Transverse colon (tissue), 4 donors: ENCODE results near the gene PHPT1. TPM values are rescaled to one million over a fixed set of nuclear protein-coding genes. Genes with fewer than 3 reads are reported as not detected.

Experiments
- DNase-seq: peaks from one replicate; pipeline ENCODE4 v3.0.0-alpha.2; 2019
- H3K27ac ChIP-seq, 4 donors: fragments of 200-600 bp; sonication (generic); 2 replicates each; pipeline ENCODE4 v1.5.1; 2016 to 2018; ENCODE audit warnings: inconsistent platforms in 4 of 4
- H3K27me3 ChIP-seq: fragments of 200-600 bp; sonication (generic); 2 replicates; pipeline ENCODE4 v1.5.1; 2017; ENCODE audit warnings: inconsistent platforms
- H3K36me3 ChIP-seq, 4 donors: fragments of 200-600 bp; sonication (generic); 2 replicates each; pipeline ENCODE4 v1.5.1; 2017 to 2019; ENCODE audit warnings: inconsistent platforms in 4 of 4
- H3K4me1 ChIP-seq, 4 donors: fragments of 200-600 bp; sonication (generic); 2 replicates each; pipeline ENCODE4 v1.5.1; 2017 to 2020; ENCODE audit warnings: inconsistent platforms in 4 of 4
- H3K4me3 ChIP-seq, 4 donors: fragments of 200-600 bp; sonication (generic); 1 replicate in 1 of 4; 2 replicates in 3 of 4; pipeline versions ENCODE4 v1.5.1 to v1.6.1; 2017 to 2019; ENCODE audit warnings: inconsistent platforms in 4 of 4
- H3K9me3 ChIP-seq, 2 donors: fragments of 200-600 bp; sonication (generic); 2 replicates each; pipeline ENCODE4 v1.5.1; 2017 to 2019; ENCODE audit warnings: inconsistent platforms in 2 of 2
- EP300 ChIP-seq: sonication (generic); formaldehyde crosslinking; IDR thresholded peaks from one replicate; pipeline ENCODE4 v1.6.1; 2017; ENCODE audit warnings: antibody characterized with exemption, low read depth
- POLR2A ChIP-seq: fragments of 450-650 bp; IDR thresholded peaks from one replicate; pipeline ENCODE4 v1.6.1; 2016; ENCODE audit warnings: antibody characterized with exemption, mild to moderate bottlenecking, moderate library complexity
- POLR2AphosphoS5 ChIP-seq, 3 donors: sonication (generic); formaldehyde crosslinking; IDR thresholded peaks; one replicate each; pipeline ENCODE4 v1.6.1; 2016; ENCODE audit warnings: antibody characterized with exemption in 3 of 3
- WGBS, 2 donors: methylation state at CpG; one replicate each; pipeline ENCODE4 v1.1.5; 2018; ENCODE audit warnings: low coverage in 1 of 2; 5-methylcytosine and 5-hydroxymethylcytosine counted together
- in situ Hi-C, 4 donors: fragments of 200-750 bp; cut with MboI; loops; one replicate each; pipeline versions ENCODE4 v1.15.0 to v1.15.1; 2017; ENCODE audit warnings: low sequenced_read_pairs in 3 of 4, low pct_ligation_motif_present in 1 of 4, low pct_unique_long_range_greater_than_20kb in 1 of 4
- intact Hi-C: fragments of 100-400 bp; cut with DNase I; formaldehyde crosslinking; loops from one replicate; pipeline ENCODE4 v1.15.1; 2023; ENCODE audit warnings: low total_unique reads
- total RNA-seq, 4 donors: library from RNA; depleted of rRNA; stranded (reverse); fragments of >200 nt; gene quantifications; one replicate each; pipeline ENCODE4 v1.1.0, GENCODE V29; 2016
- TF ChIP-seq, protein P1 (sequence below), 5 experiments: fragments of 200-600 bp in 3 of 5; fragments of 450-650 bp in 2 of 5; sonication (generic) in 3 of 5; IDR thresholded peaks; 1 replicate in 2 of 5; 2 replicates in 3 of 5; pipeline ENCODE4 v1.5.1; 2016 to 2017; ENCODE audit warnings: antibody characterized with exemption in 5 of 5, inconsistent platforms in 3 of 5, mild to moderate bottlenecking in 2 of 5, moderate library complexity in 1 of 5

Gene PHPT1
- total RNA-seq, 4 donors from 2014 or later: 69.7 to 134 (median 107) TPM

DNA sequence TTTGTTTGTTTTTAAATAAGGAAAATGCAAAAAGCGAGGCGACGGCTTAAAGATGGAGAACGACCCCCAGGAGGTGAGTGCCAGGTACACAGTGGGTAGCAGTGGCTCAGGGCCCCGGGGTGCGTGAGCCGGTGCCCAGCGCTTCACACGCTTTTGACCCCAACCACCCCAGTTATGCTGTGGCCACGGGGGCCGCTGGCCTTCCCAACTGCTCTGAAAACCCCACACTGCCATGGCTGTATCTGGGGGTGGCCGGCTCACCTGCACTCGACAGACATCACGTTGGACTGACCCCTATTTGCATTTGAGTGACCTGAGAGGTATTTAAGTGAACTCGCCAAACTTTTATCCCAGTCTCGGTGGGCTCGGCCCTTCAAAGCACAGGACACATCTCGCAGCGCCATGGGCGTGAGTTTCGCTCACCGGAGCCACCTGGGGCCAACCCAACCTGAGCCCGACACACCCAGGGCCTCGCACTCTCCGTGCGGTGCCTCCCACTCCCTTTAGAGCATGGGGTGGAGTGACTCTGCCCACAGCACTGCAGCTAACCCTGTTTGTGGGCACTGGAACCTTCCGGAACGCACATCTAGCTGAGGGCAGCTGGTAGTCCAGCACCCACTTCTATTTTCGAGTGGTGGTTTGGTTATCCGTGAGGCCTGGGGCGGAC is 20.6 kb upstream of the PHPT1 start:
- DNase-seq: no peak
- Histone ChIP-seq H3K4me1 (no peaks in the 10 kb centered on the region), H3K36me3 (peaks cover 0 to 30% (median 15%) of the 10 kb centered on the region in 4 donors), H3K27me3 (no peaks in the 10 kb centered on the region), H3K4me3 (no peak overlapping the region), H3K9me3 (no peaks in the 10 kb centered on the region), H3K27ac (no peak overlapping the region)
- WGBS, 2 donors: 96% methylated on average over 10 to 31 of the region's 31 CpGs
- TF ChIP-seq EP300 (no peak), POLR2A (no peak), POLR2AphosphoS5 (IDR thresholded peaks at IDR 0.05) (no peak)
- TF ChIP-seq, protein P1, sequence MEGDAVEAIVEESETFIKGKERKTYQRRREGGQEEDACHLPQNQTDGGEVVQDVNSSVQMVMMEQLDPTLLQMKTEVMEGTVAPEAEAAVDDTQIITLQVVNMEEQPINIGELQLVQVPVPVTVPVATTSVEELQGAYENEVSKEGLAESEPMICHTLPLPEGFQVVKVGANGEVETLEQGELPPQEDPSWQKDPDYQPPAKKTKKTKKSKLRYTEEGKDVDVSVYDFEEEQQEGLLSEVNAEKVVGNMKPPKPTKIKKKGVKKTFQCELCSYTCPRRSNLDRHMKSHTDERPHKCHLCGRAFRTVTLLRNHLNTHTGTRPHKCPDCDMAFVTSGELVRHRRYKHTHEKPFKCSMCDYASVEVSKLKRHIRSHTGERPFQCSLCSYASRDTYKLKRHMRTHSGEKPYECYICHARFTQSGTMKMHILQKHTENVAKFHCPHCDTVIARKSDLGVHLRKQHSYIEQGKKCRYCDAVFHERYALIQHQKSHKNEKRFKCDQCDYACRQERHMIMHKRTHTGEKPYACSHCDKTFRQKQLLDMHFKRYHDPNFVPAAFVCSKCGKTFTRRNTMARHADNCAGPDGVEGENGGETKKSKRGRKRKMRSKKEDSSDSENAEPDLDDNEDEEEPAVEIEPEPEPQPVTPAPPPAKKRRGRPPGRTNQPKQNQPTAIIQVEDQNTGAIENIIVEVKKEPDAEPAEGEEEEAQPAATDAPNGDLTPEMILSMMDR (IDR thresholded peaks at IDR 0.05): no peak
- in situ Hi-C loops: no loop called here
- intact Hi-C loops: no loop called here

DNA sequence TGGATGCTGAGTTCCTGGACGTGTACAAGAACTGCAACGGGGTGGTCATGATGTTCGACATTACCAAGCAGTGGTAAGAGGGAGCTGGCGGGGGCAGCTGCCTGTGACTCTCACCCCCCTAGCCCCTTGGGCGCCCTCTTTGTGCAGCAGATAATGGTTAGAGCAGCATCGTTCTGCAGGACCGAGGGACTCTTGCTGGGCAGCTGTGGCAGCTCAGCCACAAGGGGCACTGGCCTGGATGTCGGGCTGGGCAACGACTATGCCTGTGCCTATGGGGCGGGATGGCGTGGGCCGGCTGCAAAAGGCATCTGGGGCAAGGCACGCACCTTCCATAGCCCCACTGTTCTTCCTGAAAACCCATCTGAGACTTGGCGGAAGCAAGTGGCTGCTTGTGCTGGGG is 19.8 kb upstream of the PHPT1 start:
- H3K4me1 ChIP-seq: no peaks in the 10 kb centered on the region
- intact Hi-C loops (no loop called here), in situ Hi-C loops (no loop called here)
- no peaks in the 10 kb centered on the region for H3K27me3 ChIP-seq
- H3K9me3 ChIP-seq: no peaks in the 10 kb centered on the region
- no peak overlapping the region for H3K4me3 ChIP-seq
- no peak for DNase-seq
- WGBS, 2 donors: 92% methylated on average over 12 of the region's 14 CpGs; no CpG with 5 or more reads in 1 of the 2 donors
- peaks cover 0 to 27% (median 13%) of the 10 kb centered on the region in 4 donors for H3K36me3 ChIP-seq
- TF ChIP-seq POLR2AphosphoS5 (IDR thresholded peaks at IDR 0.05) (no peak), POLR2A (no peak), EP300 (no peak)
- TF ChIP-seq, protein P1 (IDR thresholded peaks at IDR 0.05): no peak
- H3K27ac ChIP-seq: no peak overlapping the region

DNA sequence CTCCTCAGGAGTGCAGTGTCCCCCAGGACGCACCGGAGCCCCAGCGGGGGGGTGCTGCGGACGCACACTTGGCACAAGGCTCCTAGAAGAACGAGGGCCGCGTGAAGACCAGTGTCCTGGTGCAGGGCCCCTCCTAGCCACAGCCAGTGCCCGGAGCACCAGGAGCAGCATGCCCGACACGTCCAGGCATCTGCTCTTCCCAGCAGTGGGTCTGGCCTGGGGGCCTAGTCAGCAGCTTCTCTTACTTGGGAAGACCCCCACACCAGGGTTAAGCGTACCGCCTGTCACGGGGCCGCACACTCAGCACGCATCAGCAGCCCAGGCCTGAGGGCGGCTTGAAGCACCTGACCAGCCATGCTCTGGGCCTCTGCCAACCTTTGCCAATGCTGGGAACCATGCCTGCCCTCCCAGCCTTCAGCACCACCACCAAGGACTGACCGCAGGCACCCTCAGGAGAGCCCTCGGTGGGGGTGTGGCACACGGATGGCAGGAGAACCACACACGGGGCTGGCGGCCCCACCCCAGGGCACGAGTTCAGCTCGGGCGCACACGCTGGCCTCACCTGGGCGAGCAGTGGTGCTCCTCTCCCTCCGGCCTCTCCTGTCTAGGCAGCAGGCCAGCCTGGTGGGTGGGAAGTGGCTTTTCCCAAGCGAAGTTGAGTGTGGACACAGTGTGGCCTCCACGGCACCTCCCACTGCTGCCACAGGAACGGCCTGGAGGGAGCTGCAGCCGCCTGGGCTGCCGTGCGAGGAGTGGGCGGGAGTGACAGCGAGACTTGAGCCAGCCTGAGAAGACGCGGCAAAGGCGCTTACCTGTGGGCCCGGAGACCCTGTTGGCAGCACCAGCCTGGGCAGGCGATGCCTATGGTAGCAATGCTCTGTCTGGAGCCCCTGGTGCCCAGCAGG is 19.0 kb upstream of the PHPT1 start:
- Histone ChIP-seq H3K27me3 (no peaks in the 10 kb centered on the region), H3K36me3 (peaks cover 0 to 27% (median 13%) of the 10 kb centered on the region in 4 donors), H3K27ac (no peak overlapping the region), H3K4me3 (no peak overlapping the region), H3K4me1 (no peaks in the 10 kb centered on the region), H3K9me3 (no peaks in the 10 kb centered on the region)
- intact Hi-C loops (no loop called here), in situ Hi-C loops (no loop called here)
- no peak for DNase-seq
- 90% methylated on average over 37 of the region's 41 CpGs; no CpG with 5 or more reads in 1 of the 2 donors for WGBS, 2 donors
- TF ChIP-seq, protein P1 (IDR thresholded peaks at IDR 0.05): no peak
- TF ChIP-seq EP300: no peak
- no peak for TF ChIP-seq POLR2A
- TF ChIP-seq POLR2AphosphoS5 (IDR thresholded peaks at IDR 0.05): no peak

DNA sequence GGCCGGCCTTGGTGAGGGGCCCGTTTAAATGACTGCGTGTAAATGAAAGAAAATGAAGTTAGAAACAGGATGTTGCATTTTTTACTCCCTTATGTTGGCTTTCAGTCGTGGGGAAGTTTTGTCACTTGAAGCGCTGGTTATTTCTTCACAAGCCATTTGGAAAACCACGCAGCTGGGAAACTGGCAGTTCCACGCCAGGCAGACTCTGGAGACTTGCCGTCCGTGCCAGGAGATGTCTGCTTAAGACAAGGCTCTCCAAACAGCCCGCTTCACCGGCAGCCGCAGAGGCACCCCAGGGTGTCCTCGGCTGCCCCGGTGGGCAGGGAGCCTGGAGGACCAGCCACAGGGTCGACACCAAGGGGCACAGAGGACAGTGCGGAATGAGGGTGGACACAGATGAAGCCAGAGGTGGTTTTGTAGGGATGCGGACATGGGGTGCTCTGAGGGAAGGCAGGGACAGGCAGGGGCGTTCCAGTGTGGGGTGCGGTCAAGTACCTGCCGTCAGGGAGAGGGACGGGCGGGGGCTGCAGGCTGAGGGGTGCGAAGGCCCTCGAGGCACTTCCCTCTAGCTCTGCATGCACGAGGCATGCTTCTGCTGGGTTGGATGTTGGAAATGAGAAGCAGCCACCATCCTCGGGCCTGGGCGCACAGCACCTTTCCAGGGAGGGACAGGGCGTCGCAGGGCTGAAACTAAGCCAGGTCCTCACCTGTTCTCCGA is 18.0 kb upstream of the PHPT1 start:
- no peak for TF ChIP-seq POLR2AphosphoS5 (IDR thresholded peaks at IDR 0.05)
- TF ChIP-seq, protein P1 (IDR thresholded peaks at IDR 0.05): no peak
- Histone ChIP-seq H3K4me1 (no peaks in the 10 kb centered on the region), H3K36me3 (peaks cover 0 to 20% (median 9%) of the 10 kb centered on the region in 4 donors), H3K4me3 (no peak overlapping the region), H3K27ac (no peak overlapping the region), H3K9me3 (no peaks in the 10 kb centered on the region), H3K27me3 (no peaks in the 10 kb centered on the region)
- in situ Hi-C loops (no loop called here), intact Hi-C loops (no loop called here)
- DNase-seq: no peak
- 78 to 93% methylated on average over 3 to 30 of the region's 30 CpGs for WGBS, 2 donors
